NCI-H1092 (cell line): ENCODE measurements around the gene ZKSCAN2.
A peak's percentile ranks its signal among the peaks of the same experiment; 100 is the strongest.

Experiments
- DNase-seq: peaks from one replicate; lab custom pipeline; 2025; lab: John Stamatoyannopoulos, UW

ZKSCAN2 gene

DNA sequence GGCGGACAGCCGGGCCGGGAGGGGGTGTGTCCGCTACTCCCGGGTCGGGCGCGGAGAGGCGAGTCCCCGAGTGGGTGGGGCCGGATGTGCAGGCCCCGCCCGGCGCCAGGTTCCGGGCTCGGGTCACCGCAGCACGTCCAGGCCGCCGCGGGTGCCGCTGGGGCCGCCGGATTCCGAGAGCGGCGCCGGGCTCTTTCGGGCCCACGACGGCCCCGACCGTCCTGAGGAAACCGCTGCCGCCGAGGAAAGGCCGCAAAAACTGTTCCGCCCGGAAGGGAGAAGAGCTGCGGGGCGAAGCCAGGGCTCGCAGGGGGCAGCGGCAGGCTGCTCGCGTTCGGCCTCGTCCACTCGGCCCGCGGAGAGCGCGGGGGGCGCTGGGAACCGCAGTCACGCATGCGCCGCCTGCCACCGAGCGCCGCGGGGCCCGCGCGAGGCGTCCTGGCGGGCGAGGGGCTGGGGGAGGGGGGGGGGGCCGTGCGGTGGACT lies at the start of gene ZKSCAN2:
TSS of gene ZKSCAN2 (minus strand) at position 376 of the 486 bp plus-strand sequence. CDS start 718 bp downstream, outside the sequence.
- DNase-seq: peak; percentile 80

DNA sequence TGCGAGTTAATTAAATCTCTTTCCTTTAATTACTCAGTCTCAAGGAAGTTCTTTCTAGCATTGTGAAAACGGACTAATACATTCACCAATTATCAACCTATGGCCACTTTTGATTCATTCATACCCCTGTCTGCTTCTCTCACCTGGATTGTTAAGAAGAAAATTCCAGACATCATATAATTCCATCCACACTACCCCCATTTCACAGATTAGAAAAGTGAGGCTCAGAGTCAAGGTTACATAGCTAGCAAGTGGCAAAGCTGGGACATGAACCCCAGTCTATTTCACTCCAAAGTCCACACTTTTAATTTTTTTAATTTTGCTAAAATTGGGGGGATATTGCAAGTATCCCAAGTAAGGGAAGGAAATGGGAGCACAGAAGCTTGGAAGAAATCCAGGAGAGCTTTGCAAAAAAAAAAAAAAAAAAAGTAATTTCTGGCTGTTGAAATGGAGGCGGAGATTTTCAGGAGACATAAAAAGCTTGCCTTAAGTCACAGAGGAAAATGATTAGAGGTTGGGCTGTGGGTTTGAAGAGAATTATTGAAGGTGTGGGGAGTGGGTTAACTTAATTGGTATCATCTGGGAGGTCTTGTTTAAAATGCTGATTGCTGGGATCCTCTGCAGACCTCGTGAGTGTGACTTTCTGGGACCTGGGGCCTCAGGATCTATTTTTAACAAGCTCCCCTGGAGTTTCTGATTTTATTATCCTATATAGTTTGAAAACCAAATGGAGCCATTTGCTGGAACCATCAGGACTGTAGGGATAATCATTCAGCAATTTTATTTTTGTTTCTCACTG lies 42.3 kb upstream of the ZKSCAN2 start:
- no peak for DNase-seq

DNA sequence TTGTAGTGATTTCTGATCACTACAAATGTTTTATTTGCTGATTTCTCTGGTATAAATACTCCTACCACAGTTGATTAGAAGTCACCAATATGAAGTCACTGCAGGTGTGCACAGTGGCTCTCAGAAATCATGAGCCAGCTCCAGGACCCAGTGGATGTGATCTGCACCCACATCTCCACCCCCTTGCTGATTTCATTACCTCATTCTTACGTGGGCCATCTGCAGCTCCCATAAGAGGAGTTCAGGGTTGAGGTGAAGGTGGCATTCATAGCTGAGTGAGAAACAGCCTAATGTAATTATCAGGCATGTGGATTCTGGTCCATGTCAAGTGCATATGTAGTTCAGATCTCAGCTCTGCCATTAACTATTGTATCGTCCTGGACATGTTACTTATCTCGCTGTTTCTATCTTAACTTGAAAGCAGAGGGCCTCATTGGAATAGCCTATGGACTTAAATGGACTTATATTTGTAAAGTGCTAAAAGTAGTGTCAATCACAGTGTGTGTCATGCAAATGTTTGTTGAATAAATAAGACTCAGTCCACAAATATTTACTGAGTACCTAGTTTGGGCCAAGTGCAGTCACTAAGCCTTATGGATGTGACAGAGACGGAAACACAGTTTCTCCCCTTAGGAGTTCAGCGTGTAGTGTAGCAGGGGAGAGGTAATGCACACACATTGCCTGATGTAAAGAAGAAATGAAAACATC lies 40.7 kb upstream of the ZKSCAN2 start:
- no peak for DNase-seq

DNA sequence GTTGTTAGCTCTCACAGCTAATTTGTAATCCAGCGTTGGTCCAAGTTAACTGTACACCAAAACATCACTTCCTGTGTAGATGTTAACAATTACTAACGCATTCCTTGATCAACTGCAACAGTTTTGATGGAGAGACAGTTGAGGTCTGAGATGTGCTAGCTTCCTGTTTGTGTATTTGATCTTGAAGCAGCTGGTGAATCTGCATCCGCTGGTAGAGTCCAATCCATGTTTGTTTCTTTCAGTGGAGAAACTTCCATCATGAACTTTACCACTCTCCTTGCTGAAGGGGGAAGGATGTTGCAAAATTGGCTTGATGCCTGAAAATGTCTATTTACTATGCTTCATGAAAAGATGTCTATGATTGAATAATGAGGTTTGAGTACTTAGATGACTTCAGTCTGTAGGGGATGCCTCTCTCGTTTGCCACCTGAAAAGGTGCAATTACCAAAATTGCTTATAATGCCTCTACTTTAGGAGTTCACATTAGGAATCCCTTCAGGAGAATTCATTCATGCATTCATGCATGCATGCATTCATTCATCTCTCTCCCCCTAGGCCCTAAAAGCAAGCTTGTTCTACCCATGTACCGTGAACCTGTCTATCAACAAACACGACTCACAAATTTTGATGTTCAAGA lies 39.6 kb upstream of the ZKSCAN2 start:
- no peak for DNase-seq

DNA sequence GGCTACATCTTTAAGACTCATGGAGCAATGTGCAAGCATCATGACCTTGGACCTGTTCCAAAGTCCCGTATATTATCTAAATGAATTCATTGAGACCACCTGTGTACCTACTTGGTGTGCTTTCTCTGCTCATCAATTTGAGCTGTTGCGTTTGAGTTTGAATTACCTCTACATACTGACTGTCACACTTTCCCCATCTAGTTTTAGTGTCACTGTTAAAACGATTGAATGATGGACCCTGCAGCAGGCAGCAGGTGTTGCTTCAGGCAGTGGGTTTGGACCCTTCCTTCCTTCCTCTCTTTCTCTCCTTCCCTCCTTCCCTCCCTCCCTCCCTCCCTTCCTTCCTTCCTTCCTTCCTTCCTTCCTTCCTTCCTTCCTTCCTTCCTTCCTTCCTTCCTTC lies 33.9 kb upstream of the ZKSCAN2 start:
- no peak for DNase-seq

DNA sequence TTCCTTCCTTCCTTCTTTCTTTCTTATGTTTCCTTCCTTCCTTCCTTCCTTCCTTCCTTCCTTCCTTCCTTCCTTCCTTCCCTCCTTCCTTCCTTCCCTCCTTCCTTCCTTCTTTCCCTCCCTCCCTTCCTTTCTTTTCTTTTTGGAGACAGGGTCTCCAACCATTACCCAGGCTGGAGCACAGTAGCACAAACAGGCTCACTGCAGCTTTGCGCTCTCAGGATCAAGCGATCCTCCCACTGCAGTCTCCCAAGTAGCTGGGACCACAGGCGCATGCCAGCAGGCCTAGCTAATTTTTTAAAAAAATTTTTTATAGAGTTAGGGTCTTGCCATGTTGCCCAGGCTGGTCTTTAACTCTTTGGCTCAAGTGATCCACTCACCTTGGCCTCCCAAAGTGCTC lies 31.8 kb upstream of the ZKSCAN2 start:
- DNase-seq: no peak

DNA sequence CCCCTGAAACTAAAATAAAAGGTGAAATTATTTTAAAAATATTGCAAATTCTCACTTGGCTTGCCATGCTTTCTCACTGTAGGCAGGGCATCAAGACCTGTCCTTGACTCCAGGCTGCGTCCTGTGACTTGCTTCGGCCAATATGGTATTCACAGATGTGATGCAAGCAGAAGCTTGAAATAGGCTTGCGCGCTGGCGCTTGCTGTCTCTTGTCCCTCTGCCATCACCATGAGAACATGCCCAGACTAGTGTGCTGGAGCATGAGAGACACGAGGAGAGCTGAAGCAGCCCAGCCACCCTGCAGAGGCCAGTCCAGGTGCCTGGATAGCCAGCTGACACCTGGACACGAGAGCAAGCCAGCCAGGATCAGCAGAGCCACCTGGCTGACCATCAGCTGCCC lies 21.8 kb upstream of the ZKSCAN2 start:
- no peak for DNase-seq

DNA sequence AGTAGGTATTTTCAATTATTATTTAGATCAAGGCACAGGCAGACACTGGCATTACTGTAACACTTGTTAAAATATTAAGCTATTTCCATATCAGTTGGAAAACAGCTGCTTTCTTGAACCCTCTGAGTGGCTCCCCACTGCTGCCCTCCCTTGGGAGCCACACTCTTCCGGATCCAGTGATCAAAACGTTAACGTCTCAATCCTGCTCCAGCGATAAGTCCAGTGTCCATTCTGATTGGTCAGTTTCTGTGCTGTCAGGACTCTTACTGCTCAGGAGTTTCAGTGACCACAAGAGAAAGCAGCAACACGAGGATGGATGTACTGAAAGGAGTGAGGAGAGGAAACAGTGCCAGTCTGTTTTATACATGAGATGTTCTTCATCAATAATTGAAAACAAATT lies 13.8 kb upstream of the ZKSCAN2 start:
- no peak for DNase-seq

DNA sequence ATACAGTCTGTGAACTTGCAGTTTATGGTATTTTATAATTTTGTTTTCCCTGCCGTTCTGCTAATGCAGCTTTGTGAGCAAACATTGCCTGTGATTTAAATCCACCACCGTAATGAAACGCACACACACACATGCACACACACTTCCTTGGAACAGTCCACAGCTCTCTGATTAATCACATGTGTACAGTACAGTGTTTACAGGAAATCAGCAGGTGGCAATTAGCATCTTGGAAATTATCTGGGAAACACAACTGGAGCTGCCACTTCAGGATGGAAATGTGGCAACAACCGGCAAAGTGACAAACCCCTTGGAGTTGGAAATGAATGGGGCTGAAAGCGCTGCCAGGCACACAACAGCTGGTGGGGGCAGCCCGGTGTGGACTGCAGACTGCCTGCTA lies 12.9 kb upstream of the ZKSCAN2 start:
- no peak for DNase-seq

DNA sequence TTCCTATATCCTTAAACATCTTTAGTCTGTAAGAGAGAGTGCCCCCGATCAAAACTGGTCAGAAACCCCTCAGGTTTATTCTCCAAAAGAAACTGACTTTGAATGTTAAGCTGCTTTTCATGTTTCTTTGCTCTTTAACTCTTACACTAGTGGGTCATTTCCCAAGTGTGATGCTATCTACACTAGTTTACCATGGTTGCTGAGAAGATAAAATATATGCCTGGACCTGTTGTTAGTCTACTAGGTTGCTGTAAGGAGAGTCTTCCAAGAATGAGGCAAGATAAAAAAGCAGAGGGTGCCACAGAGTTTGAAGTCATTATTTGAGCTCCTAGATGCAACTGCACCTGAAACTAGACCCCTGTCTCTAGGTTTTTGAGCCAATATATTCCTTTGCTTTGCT lies 12.2 kb upstream of the ZKSCAN2 start:
- no peak for DNase-seq

DNA sequence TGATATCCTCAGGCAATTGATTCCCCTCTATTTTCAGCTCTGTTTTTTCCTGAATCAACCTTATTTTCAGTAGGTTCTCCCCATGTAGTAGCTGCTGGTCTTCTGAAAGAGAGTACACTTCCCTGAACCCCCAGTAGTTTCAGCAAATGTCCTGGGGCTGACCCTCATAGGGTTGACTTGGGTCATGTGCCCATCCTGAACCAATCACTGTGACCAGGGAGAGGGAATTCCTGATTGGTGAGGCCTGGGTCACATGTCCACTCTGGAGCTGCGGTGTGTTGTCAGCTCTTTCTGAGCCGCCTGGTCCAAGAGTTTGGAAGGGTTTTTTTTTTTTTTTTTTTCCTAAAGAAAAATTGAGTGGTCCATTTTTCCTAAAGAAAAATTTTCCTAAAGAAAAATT lies 8.3 kb upstream of the ZKSCAN2 start:
- no peak for DNase-seq

DNA sequence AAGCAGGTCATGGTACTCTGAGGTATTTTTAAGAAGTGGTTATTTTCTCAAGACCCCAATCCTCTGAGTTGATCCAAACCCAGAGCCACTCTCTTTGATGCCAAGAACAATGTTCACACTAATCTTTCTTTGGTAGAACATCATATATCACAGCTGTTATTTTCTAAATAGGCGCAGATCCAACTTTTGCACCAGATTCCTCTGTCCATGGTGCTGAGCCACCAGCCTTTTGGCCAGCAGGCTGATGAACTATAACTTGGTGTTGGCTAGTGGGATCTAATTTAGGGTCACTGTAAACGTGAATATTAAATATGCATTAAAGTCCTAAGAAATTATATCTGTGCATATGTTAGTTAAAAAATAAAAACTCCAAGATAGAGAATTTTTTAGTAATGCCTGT lies 7.0 kb upstream of the ZKSCAN2 start:
- no peak for DNase-seq

DNA sequence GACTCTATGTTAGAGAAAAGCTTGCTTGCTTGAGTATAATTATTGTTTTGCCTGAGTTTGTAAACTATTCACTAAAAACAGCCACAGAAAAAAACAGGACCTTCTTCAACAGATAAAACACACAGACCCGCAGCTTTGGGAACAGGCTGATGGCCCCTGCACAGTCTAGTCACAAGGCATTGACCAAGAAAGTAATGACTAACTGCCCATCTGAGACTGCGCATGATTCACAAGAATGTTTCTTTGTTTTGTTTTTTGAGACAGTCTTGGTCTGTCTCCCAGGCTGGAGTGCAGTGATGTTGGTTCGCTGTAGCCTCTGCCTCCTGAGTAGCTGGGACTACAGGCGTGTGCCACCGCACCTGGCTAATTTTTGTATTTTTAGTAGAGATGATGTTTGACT lies 2.8 kb upstream of the ZKSCAN2 start:
- no peak for DNase-seq

DNA sequence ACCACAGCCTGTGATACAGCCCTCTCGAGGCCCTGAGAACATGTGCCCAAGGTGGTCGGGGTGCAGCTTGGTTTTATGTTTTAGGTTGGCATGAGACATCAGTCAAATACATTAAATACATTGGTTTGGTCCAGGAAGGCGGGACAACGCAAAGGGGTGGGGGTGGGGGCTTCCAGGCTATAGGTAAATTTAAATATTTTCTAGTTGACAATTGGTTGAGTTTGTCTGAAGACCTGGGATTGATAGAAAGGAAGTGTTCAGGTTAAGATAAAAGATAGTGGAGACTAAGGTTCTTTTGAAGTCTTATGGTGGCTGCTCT lies 1.2 kb upstream of the ZKSCAN2 start:
- no peak for DNase-seq

DNA sequence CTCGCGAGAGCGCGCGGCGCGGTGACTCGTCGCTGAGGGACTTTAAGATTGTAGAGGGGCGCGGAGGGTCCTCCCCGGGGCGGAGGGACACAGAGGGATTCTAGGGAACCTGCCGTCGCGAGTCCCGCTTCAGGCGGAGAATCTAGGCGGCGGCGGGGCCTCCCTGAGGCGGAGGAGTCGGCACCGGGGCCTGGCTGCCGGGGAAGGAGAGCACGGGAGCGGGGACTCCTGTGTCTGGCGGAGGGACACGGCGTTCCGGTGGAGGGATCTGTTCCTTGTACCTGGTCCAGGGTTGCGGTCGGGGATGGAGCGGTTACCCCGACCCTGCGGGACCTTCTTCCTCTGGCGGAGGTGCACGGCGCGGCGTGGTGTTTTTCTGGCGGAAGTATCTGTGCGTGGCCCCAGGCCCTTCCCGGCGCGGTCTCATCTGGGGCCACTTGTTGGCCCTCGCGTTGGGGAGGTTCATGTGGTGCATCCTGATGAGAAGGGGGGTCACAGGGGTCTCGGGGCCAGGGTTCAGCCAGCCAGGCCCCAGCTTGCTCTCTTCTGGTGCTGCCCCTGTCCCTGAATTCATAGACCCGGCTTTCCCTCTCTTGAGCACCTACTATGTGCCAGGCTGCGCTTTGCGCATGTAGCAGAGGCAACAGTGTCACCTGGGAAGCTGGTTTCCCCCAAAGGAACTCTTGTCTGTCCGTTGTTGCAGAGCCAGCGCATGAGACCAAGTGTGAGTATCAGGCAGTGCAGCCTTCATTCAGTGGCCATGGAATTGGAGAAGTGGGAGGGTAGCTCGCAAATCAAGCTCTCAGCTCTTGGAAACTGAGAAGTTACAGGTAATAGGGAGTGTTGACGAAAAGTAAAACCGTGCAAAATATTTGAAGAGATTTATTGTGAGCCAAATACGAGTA lies 563 bp upstream of the ZKSCAN2 start:
- peak; percentile 88 for DNase-seq

DNA sequence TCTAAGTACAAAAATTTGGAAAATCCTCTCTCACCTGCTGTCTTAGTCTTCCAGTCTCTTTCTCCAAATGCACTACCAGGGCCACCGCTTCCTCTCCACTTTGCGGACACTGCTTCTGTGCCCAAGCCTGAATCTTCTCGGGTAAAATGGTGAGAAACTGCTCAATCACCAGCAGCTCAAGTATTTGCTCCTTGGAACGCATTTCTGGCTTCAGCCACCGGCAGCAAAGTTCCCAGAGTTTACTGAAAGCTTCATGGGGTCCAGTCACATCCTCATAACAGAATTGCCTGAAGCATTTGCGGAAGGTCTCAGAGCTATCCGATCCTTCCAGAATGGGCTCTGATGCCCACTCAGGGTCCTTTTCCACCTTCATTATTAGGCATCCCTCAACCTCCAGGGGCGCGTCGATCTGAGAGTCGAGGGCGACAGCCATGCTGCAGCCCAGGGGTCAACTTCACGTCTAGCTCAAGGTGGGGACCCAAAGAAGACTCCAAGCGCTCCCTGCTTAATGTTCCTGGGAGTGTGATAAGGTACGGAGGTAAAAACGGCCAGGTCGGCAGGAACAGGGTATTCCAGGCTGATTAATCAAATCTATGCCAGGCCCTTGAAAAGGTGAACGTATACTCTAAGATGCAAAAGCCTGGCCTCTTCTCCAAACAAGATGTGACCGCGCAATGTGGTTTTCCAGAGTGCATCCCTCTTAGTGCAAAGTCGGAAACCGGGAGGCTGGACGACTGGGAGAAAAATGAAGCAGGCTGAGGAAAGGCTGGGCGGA lies 763 bp downstream of the ZKSCAN2 start:
- no peak for DNase-seq

DNA sequence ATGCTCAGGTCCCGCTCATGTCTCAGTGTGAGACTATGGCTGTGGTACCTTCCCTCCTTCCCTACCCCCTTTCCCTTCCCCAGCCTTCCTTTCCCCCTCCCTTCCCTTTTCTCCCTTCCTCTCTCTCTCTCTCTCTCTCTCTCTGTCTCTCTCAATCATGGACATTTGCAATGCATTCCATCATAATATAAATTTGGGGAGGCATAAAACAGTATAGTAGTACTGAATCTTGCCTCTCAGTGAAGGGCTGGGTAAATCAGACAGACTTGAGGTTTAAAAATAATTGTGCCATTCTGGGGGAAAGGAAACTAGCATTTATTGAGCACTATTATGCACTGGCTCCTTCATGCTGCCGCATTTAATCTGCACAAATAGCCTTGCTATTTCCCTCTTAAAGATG lies 4.3 kb downstream of the ZKSCAN2 start:
- no peak for DNase-seq

DNA sequence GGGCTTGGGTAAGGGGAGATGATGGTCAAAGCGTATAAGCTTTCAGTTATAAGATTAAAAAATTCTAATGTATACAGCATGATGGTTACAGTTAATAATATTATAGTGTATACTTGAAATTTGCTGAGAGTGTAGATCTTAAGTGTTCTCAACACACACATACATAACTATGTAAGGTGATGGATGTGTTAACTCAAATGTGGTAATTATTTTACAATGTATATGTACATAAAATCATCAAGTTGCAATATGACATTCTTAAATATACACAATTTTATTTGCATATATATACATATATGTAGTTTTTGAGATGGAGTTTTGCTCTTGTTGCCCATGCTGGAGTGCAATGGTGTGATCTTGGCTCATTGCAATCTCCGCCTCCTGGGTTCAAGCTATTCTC lies 7.2 kb downstream of the ZKSCAN2 start:
- no peak for DNase-seq

DNA sequence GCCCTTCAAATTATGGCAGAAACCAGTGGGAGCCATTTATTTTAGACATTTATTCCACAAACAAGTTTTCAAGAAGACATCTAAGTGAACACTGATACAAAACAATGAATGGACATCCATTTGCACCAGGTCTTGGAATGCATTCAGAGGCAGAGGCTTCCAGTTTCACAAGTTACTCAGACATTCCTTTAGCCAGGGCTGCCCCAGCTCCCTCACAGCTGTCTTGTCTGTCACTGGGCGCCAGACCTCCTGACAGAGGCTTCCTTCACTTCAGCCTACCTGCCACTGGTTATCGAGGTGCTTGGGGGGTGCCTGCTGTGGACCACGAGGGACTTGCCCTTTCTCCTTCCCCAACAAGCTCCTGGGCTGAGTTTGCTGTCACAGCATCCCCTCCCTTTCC lies 21.7 kb downstream of the ZKSCAN2 start:
- DNase-seq: no peak

DNA sequence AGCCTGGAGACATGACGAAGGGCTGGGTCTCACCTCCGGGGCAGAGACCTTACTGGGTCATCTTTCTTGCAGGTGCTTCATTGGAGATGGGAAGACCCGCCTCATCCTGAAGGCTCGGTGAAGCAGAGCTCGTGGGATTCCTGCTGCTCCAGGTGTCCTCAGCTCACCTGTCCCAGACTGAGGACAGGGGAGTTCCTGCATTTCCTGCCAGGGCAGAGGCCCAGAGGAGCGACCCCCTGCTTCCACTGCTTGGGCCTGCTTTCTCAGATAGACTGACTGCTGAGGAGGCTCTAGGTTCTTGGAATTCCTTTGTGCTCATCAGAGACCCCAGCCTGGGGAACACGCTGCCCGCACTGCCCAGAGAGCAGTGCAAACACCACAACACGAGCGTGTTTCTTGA lies 29.3 kb downstream of the ZKSCAN2 start:
- no peak for DNase-seq

DNA sequence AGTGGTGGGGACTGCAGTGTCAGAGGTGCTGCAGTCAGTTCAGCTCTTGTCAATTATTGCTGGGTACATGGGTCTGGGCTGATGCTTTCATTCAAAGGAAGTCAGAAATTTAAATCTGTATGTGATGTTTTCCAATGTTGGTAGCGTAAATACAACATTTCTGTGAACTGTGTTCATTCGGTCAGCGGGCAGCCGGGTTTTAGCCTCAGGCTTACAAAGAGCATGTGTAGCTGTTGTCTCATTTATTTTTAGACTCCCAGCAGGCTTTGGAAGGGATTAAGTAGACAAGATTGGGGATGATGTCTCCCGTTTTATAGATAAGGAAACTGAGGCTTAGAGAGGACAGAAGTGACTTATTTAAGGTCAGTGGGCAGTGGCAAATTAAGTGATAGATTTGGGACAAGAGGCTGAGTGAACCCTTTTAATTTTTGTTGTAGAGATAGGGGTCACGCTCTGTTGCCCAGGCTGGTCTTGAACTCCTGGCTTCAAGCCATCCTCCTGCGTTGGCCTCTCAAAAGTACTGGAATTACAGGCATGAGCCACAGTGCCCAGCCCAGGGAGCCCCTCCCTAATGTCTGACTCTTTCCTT lies 32.8 kb downstream of the ZKSCAN2 start:
- no peak for DNase-seq
